Lower lobe of right lung (tissue), 2 donors: ENCODE data around the gene LACRT. TPM values are rescaled to one million over a fixed set of nuclear protein-coding genes. Genes with fewer than 3 reads are reported as not detected.
A peak's percentile ranks its signal among the peaks of the same experiment; 100 is the strongest.

Experiments
- ATAC-seq, 2 donors: fragments of 200-7000 bp; cut with Tn5 transposase; one replicate each; pipeline ENCODE4 v1.9.1; 2020 to 2022; ENCODE audit warnings: mild to moderate bottlenecking in 2 of 2, moderate library complexity in 2 of 2
- DNase-seq: peaks from one replicate; pipeline ENCODE4 v3.0.0-alpha.2; 2020
- H3K27ac ChIP-seq: fragments of 200-600 bp; one replicate; pipeline ENCODE4 v1.8.0; 2022
- H3K27me3 ChIP-seq: fragments of 200-600 bp; one replicate; pipeline ENCODE4 v1.8.0; 2022; ENCODE audit warnings: low read depth
- H3K36me3 ChIP-seq: fragments of 200-600 bp; one replicate; pipeline ENCODE4 v1.8.0; 2022; ENCODE audit warnings: mild to moderate bottlenecking
- H3K4me1 ChIP-seq: fragments of 200-600 bp; one replicate; pipeline ENCODE4 v1.8.0; 2022
- H3K4me3 ChIP-seq: fragments of 200-600 bp; one replicate; pipeline ENCODE4 v1.8.0; 2022; ENCODE audit warnings: mild to moderate bottlenecking
- H3K9me3 ChIP-seq: fragments of 200-600 bp; one replicate; pipeline ENCODE4 v1.8.0; 2022
- CTCF ChIP-seq: fragments of 200-600 bp; IDR thresholded peaks from one replicate; pipeline ENCODE4 v1.8.0; 2022; ENCODE audit warnings: antibody characterized with exemption, mild to moderate bottlenecking
- intact Hi-C: fragments of 100-400 bp; cut with DNase I; formaldehyde crosslinking; loops from one replicate; pipeline ENCODE4 v1.11.0; 2022
- total RNA-seq: library from RNA; stranded (reverse); fragmentation: NEBNext Ultra II Directional; extraction: Animal tissue kit (Norgen Biotek cat#: 25700); gene quantifications from one replicate; pipeline ENCODE4 v1.2.1, GENCODE V29; 2021
- donor health status: DM: no; HTN: yes; CAD: no; lungs with severe emphysema.

LACRT gene
- total RNA-seq, 1 donor from 2014 or later, result not detected

- intact Hi-C loops, result no loop called here
- DNase-seq (no peak), ATAC-seq (no peak)
- Histone ChIP-seq H3K27ac (no peak overlapping the region), H3K9me3 (no peaks in the 10 kb centered on the region), H3K4me1 (peaks cover 14% of the 10 kb centered on the region), H3K36me3 (no peaks in the 10 kb centered on the region), H3K27me3 (peaks cover 39% of the 10 kb centered on the region), H3K4me3 (no peak overlapping the region)
- TF ChIP-seq CTCF, result no peak
Measured at GRCh38 chr12:54590978-54591591, 43.6 kb downstream of the LACRT start.

- Histone ChIP-seq H3K36me3 (no peaks in the 10 kb centered on the region), H3K27ac (no peak overlapping the region), H3K27me3 (peaks cover 40% of the 10 kb centered on the region), H3K9me3 (no peaks in the 10 kb centered on the region), H3K4me1 (peaks cover 14% of the 10 kb centered on the region), H3K4me3 (no peak overlapping the region)
- no peak for TF ChIP-seq CTCF
- ATAC-seq (no peak), DNase-seq (no peak)
- intact Hi-C loops, result no loop called here
Measured at GRCh38 chr12:54589964-54590363, 44.7 kb downstream of the LACRT start.

- Histone ChIP-seq H3K27me3 (peaks cover 43% of the 10 kb centered on the region), H3K4me1 (peaks cover 14% of the 10 kb centered on the region), H3K27ac (no peak overlapping the region), H3K9me3 (no peaks in the 10 kb centered on the region), H3K4me3 (peak overlapping the region; percentile 34), H3K36me3 (no peaks in the 10 kb centered on the region)
- ATAC-seq (no peak), DNase-seq (no peak)
- intact Hi-C loops, result no loop called here
- no peak for TF ChIP-seq CTCF
Measured at GRCh38 chr12:54588890-54589267, 45.8 kb downstream of the LACRT start.

- Histone ChIP-seq H3K27me3 (peaks cover 43% of the 10 kb centered on the region), H3K27ac (no peak within 1 kb of the TSS), H3K4me3 (peak within 1 kb of the TSS; percentile 34), H3K9me3 (no peaks in the 10 kb centered on the region), H3K4me1 (peaks cover 14% of the 10 kb centered on the region), H3K36me3 (no peaks in the 10 kb centered on the region)
- peak; percentile 56 to 57 for ATAC-seq
- no peak for TF ChIP-seq CTCF
- intact Hi-C loops, result no loop called here
- no peak for DNase-seq
Measured at GRCh38 chr12:54588110-54588889, 46.4 kb downstream of the LACRT start, which contains the start of gene PPP1R1A. TSS of gene PPP1R1A (minus strand) at chr12:54588659. CDS start at chr12:54588488, 171 bp downstream.

GRCh38 chr12:54587315-54587873 is 47.3 kb downstream of the LACRT start:
- DNase-seq (no peak), ATAC-seq (peak in 1 of 2 donors; percentile 45)
- intact Hi-C loops, result no loop called here

More at GRCh38 chr12:54587315-54587873, 47.3 kb downstream of the LACRT start:
- Histone ChIP-seq H3K27me3 (peaks cover 43% of the 10 kb centered on the region), H3K4me1 (peaks cover 14% of the 10 kb centered on the region), H3K27ac (no peak overlapping the region), H3K9me3 (no peaks in the 10 kb centered on the region), H3K4me3 (no peak overlapping the region), H3K36me3 (no peaks in the 10 kb centered on the region)
- TF ChIP-seq CTCF, result no peak
